PC-3 (cell line): ENCODE measurements around the gene ARMC3. TPM values are rescaled to one million over a fixed set of nuclear protein-coding genes. Genes with fewer than 3 reads are reported as not detected.

Source experiments
- ATAC-seq: fragments of 200-7000 bp; cut with Tn5 transposase; 2 replicates; pipeline ENCODE4 v1.9.1; 2020; ENCODE audit warnings: mild to moderate bottlenecking, moderate library complexity
- BruUV-seq: library from RNA; stranded (reverse); fragments of 400-500 nt; replicated peaks from 2 replicates; lab custom pipeline; 2021; lab: Mats Ljungman, UMichigan
- CTCF ChIA-PET: fragments of 300-600 bp; sonication (Branson Sonifier 250); formaldehyde crosslinking; loops from one replicate; lab custom pipeline; 2022; ENCODE audit warnings: antibody characterized with exemption; lab: Charles Lee
- POLR2A ChIA-PET: fragments of 300-600 bp; sonication (Branson Sonifier 250); formaldehyde crosslinking; loops from one replicate; lab custom pipeline; 2022; ENCODE audit warnings: antibody characterized with exemption; ENCODE audit not compliant: unreplicated experiment; lab: Charles Lee
- DNase-seq: peaks from one replicate; pipeline ENCODE4 v3.0.0-alpha.2; 2015
- H2AFZ ChIP-seq: fragments of 300-600 bp; sonication (generic); 2 replicates; pipeline ENCODE4 v1.6.0; 2016; ENCODE audit warnings: antibody characterized with exemption, low read length
- H3F3A ChIP-seq: fragments of 300-600 bp; sonication (generic); one replicate; pipeline ENCODE4 v1.6.0; 2017; ENCODE audit warnings: antibody characterized with exemption, low read length, control low read depth, mild to moderate bottlenecking; ENCODE audit not compliant: unreplicated experiment
- H3K27ac ChIP-seq: fragments of 300-600 bp; sonication (generic); 2 replicates; pipeline ENCODE4 v1.5.1; 2016; ENCODE audit warnings: mild to moderate bottlenecking, low read length
- H3K27me3 ChIP-seq: fragments of 300-600 bp; sonication (generic); 2 replicates; pipeline ENCODE4 v1.6.1; 2016; ENCODE audit warnings: low read length, mixed read lengths
- H3K36me3 ChIP-seq: fragments of 300-600 bp; sonication (generic); 2 replicates; pipeline ENCODE4 v1.6.1; 2016; ENCODE audit warnings: low read depth, mixed run types, low read length, mixed read lengths
- H3K4me1 ChIP-seq: fragments of 300-600 bp; sonication (generic); 2 replicates; pipeline ENCODE4 v1.5.1; 2016; ENCODE audit warnings: low read length; ENCODE audit not compliant: insufficient read depth
- H3K4me2 ChIP-seq: fragments of 300-600 bp; sonication (generic); 2 replicates; pipeline ENCODE4 v1.6.0; 2016; ENCODE audit warnings: low read length
- H3K4me3 ChIP-seq: fragments of 300-600 bp; sonication (generic); 2 replicates; pipeline ENCODE4 v1.5.1; 2016; ENCODE audit warnings: mild to moderate bottlenecking, low read length, mixed read lengths
- H3K79me2 ChIP-seq: fragments of 300-600 bp; sonication (generic); 2 replicates; pipeline ENCODE4 v1.6.1; 2017; ENCODE audit warnings: low read length, mixed read lengths
- H3K9ac ChIP-seq: fragments of 300-600 bp; sonication (generic); 2 replicates; pipeline ENCODE4 v1.6.0; 2016; ENCODE audit warnings: mild to moderate bottlenecking, low read length
- H3K9me2 ChIP-seq: fragments of 300-600 bp; sonication (generic); replicated peaks from 2 replicates; pipeline ENCODE4 v1.6.1; 2016; ENCODE audit warnings: mixed run types, low read length, mixed read lengths
- H3K9me3 ChIP-seq: fragments of 300-600 bp; sonication (generic); 2 replicates; pipeline ENCODE4 v1.6.1; 2016; ENCODE audit warnings: low read length, mixed read lengths
- H4K20me1 ChIP-seq: fragments of 300-600 bp; sonication (generic); 2 replicates; pipeline ENCODE4 v1.6.1; 2016; ENCODE audit warnings: low read length, mixed read lengths
- EZH2 ChIP-seq: fragments of 300-600 bp; sonication (generic); IDR thresholded peaks from one replicate; pipeline ENCODE4 v1.6.1; 2017; ENCODE audit warnings: antibody characterized with exemption, mild to moderate bottlenecking, low read length; ENCODE audit not compliant: unreplicated experiment
- EZH2phosphoT487 ChIP-seq: fragments of 300-600 bp; sonication (generic); IDR thresholded peaks from 2 replicates; pipeline ENCODE4 v1.6.1; 2018; ENCODE audit warnings: mild to moderate bottlenecking, antibody characterized with exemption, low read length, borderline replicate concordance
- intact Hi-C: fragments of 100-400 bp; cut with micrococcal nuclease; formaldehyde crosslinking; loops from 2 replicates; pipeline ENCODE4 v1.9.0; 2023
- total RNA-seq: library from RNA; depleted of rRNA; stranded (reverse); fragments of >200 nt; gene quantifications from 2 replicates; pipeline ENCODE4 v1.2.3, GENCODE V29; 2014
- TF ChIP-seq, protein P1 (sequence below): fragments of 300-600 bp; sonication (generic); conservative IDR thresholded peaks from 2 replicates; pipeline ENCODE4 v1.5.1; 2017; ENCODE audit warnings: antibody characterized with exemption, low read depth, mild to moderate bottlenecking, low read length

ARMC3 gene
- total RNA-seq, 1 experiment from 2014 or later, result 0.18 TPM

DNA sequence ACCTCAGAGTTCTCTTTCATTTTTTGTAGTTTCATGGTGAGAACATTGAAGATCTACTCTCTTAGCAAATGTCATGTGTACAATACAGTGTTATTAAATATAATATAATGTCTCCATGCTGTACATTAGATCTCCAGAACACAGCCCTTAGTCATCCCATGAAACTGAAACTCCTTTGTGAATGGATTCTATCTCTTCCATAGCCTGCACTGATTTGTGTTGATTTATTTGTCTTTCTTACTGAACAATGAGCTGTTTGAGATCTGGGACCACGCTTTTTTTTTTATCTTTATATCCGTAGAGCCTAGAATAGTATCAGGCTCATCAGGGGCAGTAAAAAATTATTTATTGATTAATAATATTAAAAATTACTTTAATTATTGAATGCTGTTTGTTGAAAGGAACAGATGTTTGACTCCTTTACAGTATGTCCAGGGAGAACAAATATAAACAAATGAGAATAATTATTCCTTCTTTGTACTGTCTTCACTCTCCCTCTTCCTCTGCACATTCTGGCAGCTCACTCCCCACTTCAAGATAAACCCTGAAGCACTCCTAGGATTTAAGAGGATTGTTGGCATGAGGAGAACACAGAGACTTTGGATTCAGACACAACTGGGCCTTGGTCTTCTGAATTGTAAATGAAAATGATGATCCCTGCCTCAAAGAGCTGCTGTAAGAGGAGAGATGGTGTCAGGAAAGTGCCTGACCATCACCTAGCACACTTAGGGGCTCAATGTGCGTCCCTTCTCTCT lies 85.9 kb downstream of the ARMC3 start:
- Histone ChIP-seq H3K79me2 (no peaks in the 10 kb centered on the region), H3K27me3 (0 out of 2 replicates have a peak, but pooled peaks cover 6% of the 10 kb centered on the region), H2AFZ (no peak overlapping the region), H3K9me3 (no peaks in the 10 kb centered on the region), H3K9ac (no peak overlapping the region), H3K4me1 (no peaks in the 10 kb centered on the region), H3K27ac (no peak overlapping the region), H3K4me2 (no peak overlapping the region), H3K4me3 (no peak overlapping the region), H3K36me3 (no peaks in the 10 kb centered on the region), H4K20me1 (no peaks in the 10 kb centered on the region), H3K9me2 (no peaks in the 10 kb centered on the region), H3F3A (no peaks in the 10 kb centered on the region)
- TF ChIP-seq EZH2 (no peak), EZH2phosphoT487 (no peak)
- TF ChIP-seq, protein P1, sequence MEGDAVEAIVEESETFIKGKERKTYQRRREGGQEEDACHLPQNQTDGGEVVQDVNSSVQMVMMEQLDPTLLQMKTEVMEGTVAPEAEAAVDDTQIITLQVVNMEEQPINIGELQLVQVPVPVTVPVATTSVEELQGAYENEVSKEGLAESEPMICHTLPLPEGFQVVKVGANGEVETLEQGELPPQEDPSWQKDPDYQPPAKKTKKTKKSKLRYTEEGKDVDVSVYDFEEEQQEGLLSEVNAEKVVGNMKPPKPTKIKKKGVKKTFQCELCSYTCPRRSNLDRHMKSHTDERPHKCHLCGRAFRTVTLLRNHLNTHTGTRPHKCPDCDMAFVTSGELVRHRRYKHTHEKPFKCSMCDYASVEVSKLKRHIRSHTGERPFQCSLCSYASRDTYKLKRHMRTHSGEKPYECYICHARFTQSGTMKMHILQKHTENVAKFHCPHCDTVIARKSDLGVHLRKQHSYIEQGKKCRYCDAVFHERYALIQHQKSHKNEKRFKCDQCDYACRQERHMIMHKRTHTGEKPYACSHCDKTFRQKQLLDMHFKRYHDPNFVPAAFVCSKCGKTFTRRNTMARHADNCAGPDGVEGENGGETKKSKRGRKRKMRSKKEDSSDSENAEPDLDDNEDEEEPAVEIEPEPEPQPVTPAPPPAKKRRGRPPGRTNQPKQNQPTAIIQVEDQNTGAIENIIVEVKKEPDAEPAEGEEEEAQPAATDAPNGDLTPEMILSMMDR, result no peak
- no TSS peak for BruUV-seq
- no peak for ATAC-seq
- intact Hi-C loops, result no loop called here
- CTCF ChIA-PET, result no interaction called here
- no peak for DNase-seq
- POLR2A ChIA-PET, result no interaction called here

DNA sequence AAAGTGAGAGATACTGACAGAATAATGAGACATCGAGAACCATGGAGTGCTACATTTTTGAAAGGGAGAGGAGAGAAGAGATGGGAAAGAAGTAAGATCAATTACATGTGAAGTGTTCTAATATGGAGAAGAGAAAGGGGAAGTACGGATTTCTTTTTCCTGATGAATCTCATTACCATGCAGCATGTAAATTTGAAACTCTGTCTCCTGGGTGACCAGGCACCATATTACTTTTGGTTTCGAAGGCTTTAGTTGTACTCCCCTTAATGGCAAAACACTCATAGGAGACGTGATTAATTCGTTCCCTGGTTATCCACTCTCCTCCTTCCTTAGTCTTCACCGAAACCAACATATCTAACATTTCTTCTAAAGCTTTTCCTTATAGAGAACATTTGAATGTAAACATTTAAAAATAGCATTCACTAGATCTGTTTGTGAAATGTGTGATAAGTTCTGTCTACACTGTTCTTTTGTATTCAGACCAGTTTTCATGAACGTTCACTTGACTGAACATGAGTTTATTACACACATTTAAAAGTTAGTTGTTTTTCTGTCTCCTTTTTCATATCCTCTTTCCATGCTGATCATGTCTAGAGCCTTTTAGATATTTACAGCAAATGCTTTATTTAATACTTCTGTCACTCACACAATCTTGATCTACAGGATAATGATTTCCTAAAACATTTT lies 87.3 kb downstream of the ARMC3 start:
- BruUV-seq, result no TSS peak
- TF ChIP-seq EZH2phosphoT487 (no peak), EZH2 (no peak)
- TF ChIP-seq, protein P1, result no peak
- CTCF ChIA-PET, result no interaction called here
- no peak overlapping the region for H3K27ac ChIP-seq
- H3K9me2 ChIP-seq, result no peaks in the 10 kb centered on the region
- no peak overlapping the region for H3K4me2 ChIP-seq
- POLR2A ChIA-PET, result no interaction called here
- no peak overlapping the region for H3K4me3 ChIP-seq
- H3K36me3 ChIP-seq, result no peaks in the 10 kb centered on the region
- no peaks in the 10 kb centered on the region for H4K20me1 ChIP-seq
- ATAC-seq (no peak), DNase-seq (no peak)
- H3K4me1 ChIP-seq, result no peaks in the 10 kb centered on the region
- no peak overlapping the region for H2AFZ ChIP-seq
- intact Hi-C loops, result no loop called here
- H3F3A ChIP-seq, result no peaks in the 10 kb centered on the region
- no peak overlapping the region for H3K9ac ChIP-seq
- no peaks in the 10 kb centered on the region for H3K79me2 ChIP-seq
- H3K27me3 ChIP-seq, result 0 out of 2 replicates have a peak, but pooled peaks cover 6% of the 10 kb centered on the region
- no peaks in the 10 kb centered on the region for H3K9me3 ChIP-seq

DNA sequence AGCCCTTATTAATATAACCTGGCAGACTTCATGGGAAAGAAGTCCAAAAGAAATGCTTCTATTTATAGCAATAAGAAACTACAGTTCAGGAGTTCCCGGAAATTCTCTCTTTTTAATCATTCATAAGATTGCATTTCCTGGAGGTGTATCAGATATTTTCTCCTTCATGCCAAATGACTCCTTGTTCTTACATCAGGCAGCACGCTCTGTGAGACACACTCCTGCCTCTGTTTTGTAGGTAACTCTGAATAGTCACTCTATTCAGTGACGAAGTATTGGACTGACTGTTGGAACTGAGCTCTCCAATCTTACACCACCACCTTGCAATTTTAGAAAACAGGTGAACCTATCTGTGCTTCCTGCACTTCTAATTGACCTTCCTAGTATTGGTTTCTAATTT lies 88.8 kb downstream of the ARMC3 start:
- H3K4me3 ChIP-seq, result no peak overlapping the region
- no peaks in the 10 kb centered on the region for H3F3A ChIP-seq
- no peak overlapping the region for H3K27ac ChIP-seq
- H3K79me2 ChIP-seq, result no peaks in the 10 kb centered on the region
- POLR2A ChIA-PET, result no interaction called here
- H3K4me2 ChIP-seq, result no peak overlapping the region
- TF ChIP-seq, protein P1, result no peak
- TF ChIP-seq EZH2phosphoT487 (no peak), EZH2 (no peak)
- no peaks in the 10 kb centered on the region for H3K4me1 ChIP-seq
- CTCF ChIA-PET, result no interaction called here
- 0 out of 2 replicates have a peak, but pooled peaks cover 6% of the 10 kb centered on the region for H3K27me3 ChIP-seq
- no peak overlapping the region for H2AFZ ChIP-seq
- H3K36me3 ChIP-seq, result no peaks in the 10 kb centered on the region
- no peak for ATAC-seq
- H3K9ac ChIP-seq, result no peak overlapping the region
- no peak for DNase-seq
- H3K9me3 ChIP-seq, result no peaks in the 10 kb centered on the region
- intact Hi-C loops, result no loop called here
- no peaks in the 10 kb centered on the region for H3K9me2 ChIP-seq
- BruUV-seq, result no TSS peak
- no peaks in the 10 kb centered on the region for H4K20me1 ChIP-seq
